A204.1 (cell line): ENCODE data around the gene FLG2.
"Not testable (repeated sequence)": the region's sequence is repeated elsewhere in the genome, so short reads cannot be mapped to it uniquely, and the experiment has no call there.

ENCODE experiments used
- FAIRE-seq: peaks from 2 replicates; lab custom pipeline; 2012; peaks lifted over from hg19 to GRCh38; lab: Jason Lieb, UNC

FLG2 gene

DNA sequence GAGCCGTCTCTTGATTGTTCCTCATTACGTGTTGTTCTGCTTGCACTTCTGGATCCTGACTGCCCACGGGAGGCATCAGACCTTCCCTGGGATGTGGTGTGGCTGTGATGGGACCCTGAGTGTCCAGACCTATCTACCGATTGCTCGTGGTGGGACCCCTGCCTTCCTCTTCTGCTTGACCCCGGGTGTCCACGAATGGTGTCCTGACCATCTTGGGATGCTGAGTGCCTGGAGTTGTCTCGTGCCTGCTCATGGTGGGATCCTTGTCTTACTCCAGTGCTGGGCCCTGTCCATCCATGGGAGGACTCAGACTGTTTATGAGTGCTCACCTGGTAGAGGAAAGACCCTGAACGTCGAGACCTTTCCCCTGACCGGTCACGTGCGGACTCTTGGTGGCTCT, 47.6 kb downstream of the FLG2 start:
- not testable (repeated sequence) for FAIRE-seq

DNA sequence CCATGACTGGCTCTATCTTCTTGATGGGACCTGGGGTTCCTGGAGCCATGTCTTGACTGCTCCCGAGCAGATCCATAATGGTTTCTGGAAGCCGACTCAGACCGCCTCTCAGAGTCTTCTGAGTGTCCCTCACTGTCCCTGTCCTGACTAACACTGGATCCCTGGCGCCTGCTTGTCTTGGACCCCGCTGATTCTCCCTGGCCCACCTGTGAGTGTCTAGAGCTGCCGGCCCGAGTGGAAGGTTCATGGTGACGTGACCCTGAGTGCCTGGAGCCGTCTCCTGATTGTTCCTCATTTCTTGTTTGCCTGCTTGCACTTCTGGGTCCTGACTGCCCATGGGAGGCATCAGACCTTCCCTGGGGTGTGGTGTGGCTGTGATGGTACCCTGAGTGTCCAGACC, 49.9 kb downstream of the FLG2 start:
- no peak for FAIRE-seq

DNA sequence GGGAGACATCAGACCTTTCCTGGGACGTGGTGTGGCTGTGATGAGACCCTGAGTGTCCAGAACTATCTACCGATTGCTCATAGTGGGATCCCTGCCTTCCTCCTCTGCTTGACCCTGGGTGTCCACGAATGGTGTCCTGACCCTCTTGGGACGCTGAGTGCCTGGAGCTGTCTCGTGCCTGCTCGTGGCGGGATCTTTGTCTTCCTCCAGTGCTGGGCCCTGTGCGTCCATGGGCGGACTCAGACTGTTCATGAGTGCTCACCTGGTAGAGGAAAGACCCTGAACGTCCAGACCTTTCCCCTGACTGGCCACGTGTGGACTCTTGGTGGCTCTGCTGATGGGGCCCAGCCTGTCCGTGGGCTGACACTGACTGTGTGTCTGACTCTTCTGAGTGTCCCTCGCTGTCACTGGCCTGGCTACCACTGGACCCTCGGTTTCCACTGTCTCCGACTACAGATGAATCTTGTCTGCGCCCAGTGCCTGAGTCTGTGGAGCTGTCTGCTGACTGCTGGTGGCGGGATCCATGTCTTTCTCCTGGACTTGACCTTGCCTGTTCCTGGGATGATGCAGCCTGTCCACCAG, 50.4 kb downstream of the FLG2 start:
- FAIRE-seq, result not testable (repeated sequence)

DNA sequence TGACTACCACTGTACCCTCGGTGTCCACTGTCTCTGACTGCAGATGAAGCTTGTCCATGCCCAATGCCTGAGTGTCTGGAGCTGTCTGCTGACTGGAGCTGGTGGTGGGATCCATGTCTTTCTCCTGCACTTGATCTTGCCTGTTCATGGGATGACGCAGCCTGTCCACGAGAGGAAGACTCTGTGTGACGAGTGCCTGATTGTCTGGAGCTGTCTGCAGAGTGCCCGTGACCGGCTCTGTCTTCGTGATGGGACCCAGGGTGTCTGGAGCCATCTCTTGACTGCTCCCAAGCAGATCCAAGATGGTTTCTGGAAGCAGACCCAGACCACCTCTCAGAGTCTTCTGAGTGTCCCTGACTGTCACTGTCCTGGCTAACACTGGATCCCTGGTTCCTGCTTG, 51.0 kb downstream of the FLG2 start:
- FAIRE-seq, result not testable (repeated sequence)

DNA sequence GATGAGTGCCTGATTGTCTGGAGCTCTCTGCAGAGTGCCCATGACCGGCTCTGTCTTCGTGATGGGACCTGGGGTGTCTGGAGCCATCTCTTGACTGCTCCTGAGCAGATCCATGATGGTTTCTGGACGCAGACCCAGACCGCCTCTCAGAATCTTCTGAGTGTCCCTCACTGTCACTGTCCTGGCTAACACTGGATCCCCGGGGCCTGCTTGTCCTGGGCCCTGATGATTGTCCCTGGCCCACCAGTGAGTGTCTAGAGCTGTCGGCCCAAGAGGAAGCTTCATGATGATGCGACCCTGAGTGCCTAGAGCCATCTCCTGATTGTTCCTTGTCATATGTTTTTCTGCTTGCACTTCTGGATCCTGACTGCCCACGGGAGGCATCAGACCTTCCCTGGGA, 51.8 kb downstream of the FLG2 start:
- FAIRE-seq, result not testable (repeated sequence)

DNA sequence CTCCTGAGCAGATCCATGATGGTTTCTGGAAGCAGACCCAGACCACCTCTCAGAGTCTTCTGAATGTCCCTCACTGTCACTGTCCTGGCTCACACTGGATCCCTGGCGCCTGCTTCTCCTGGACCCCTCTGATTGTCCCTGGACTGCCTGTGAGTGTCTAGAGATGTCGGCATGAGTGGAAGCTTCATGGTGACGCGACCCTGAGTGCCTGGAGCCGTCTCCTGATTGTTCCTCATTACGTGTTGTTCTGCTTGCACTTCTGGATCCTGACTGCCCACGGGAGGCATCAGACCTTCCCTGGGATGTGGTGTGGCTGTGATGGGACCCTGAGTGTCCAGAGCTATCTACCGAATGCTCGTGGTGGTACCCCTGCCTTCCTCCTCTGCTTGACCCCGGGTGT, 53.7 kb downstream of the FLG2 start:
- not testable (repeated sequence) for FAIRE-seq

DNA sequence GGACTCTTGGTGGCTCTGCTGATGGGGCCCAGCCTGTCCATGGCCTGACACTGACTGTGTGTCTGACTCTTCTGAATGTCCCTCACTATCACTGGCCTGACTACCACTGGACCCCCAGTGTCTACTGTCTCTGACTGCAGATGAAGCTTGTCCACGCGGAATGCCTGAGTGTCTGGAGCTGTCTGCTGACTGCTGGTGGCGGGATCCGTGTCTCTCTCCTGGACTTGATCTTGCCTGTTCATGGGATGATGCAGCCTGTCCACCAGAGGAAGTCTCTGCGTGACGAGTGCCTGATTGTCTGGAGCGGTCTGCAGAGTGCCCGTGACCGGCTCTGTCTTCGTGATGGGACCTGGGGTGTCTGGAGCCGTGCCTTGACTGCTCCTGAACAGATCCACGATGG, 55.0 kb downstream of the FLG2 start:
- not testable (repeated sequence) for FAIRE-seq

DNA sequence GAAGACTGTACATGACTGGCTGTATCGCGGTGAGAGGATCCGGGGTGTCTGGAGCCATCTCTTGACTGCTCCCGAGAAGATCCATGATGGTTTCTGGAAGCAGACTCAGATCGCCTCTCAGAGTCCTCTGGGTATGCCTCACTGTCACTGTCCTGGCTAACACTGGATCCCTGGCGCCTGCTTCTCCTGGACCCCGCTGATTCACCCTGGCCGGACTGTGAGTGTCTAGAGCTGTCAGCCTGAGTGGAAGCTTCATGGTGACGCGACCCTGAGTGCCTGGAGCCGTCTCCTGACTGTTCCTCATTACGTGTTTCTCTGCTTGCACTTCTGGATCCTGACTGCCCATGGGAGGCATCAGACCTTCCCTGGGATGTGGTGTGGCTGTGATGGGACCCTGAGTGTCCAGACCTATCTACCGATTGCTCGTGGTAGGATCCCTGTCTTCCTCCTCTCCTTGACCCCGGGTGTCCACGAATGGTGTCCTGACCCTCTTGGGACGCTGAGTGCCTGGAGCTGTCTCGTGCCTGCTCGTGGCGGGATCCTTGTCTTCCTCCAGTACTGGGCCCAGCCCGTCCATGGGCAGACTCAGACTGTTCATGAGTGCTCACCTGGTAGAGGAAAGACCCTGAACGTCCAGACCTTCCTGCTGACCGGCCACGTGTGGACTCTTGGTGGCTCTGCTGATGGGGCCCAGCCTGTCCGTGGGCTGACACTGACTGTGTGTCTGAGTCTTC, 56.5 kb downstream of the FLG2 start:
- FAIRE-seq, result not testable (repeated sequence)
